GM21423 (cell line): Measurements from ENCODE around the gene ZFYVE1.
"Not testable (repeated sequence)": the region's sequence is repeated elsewhere in the genome, so short reads cannot be mapped to it uniquely, and the experiment has no call there.

ENCODE experiments used
- ATAC-seq: cut with Tn5 transposase; IDR thresholded peaks from one replicate; pipeline ENCODE4 v1.9.1; 2021; ENCODE audit warnings: mild to moderate bottlenecking, moderate library complexity; ENCODE audit not compliant: unreplicated experiment

ZFYVE1 gene

GRCh38 chr14:73003681-73004080, 23.2 kb downstream of the ZFYVE1 start:
- ATAC-seq = no peak

- ATAC-seq = no peak
Measured at GRCh38 chr14:73000073-73000472, 26.8 kb downstream of the ZFYVE1 start.

GRCh38 chr14:72999316-72999715, 27.6 kb downstream of the ZFYVE1 start:
- ATAC-seq = no peak

GRCh38 chr14:72998252-72998903, 28.5 kb downstream of the ZFYVE1 start:
- ATAC-seq = no peak

- ATAC-seq = no peak
Measured at GRCh38 chr14:72996916-72997315, 30.0 kb downstream of the ZFYVE1 start.

GRCh38 chr14:72990171-72990570, 36.7 kb downstream of the ZFYVE1 start:
- ATAC-seq = no peak

GRCh38 chr14:72986857-72987256, 40.0 kb downstream of the ZFYVE1 start:
- no peak for ATAC-seq

GRCh38 chr14:72986214-72986613, 40.7 kb downstream of the ZFYVE1 start:
- ATAC-seq = no peak

- no peak for ATAC-seq
Measured at GRCh38 chr14:72982146-72982708, 44.7 kb downstream of the ZFYVE1 start.

- ATAC-seq = no peak
Measured at GRCh38 chr14:72980863-72981262, 46.0 kb downstream of the ZFYVE1 start.

GRCh38 chr14:72978856-72979255, 48.0 kb downstream of the ZFYVE1 start:
- ATAC-seq = no peak

GRCh38 chr14:72975770-72976169, 51.1 kb downstream of the ZFYVE1 start:
- ATAC-seq = no peak

- ATAC-seq = no peak
Measured at GRCh38 chr14:72974661-72975060, 52.2 kb downstream of the ZFYVE1 start.

- no peak for ATAC-seq
Measured at GRCh38 chr14:72970824-72971434, 56.0 kb downstream of the ZFYVE1 start.

GRCh38 chr14:72970058-72970630, 56.8 kb downstream of the ZFYVE1 start:
- ATAC-seq = no peak

- no peak for ATAC-seq
Measured at GRCh38 chr14:72968316-72968715, 58.6 kb downstream of the ZFYVE1 start.

GRCh38 chr14:72966038-72966437, 60.9 kb downstream of the ZFYVE1 start:
- no peak for ATAC-seq

GRCh38 chr14:72965249-72965648, 61.7 kb downstream of the ZFYVE1 start:
- ATAC-seq = no peak

- no peak for ATAC-seq
Measured at GRCh38 chr14:72962829-72963312, 64.0 kb downstream of the ZFYVE1 start.

- not testable (repeated sequence) for ATAC-seq
Measured at GRCh38 chr14:72962336-72962754, 64.6 kb downstream of the ZFYVE1 start.

- ATAC-seq = no peak
Measured at GRCh38 chr14:72961579-72962335, 65.1 kb downstream of the ZFYVE1 start.
